GM18502 (cell line): ENCODE data around the gene RBBP4.
"Not testable (repeated sequence)": the region's sequence is repeated elsewhere in the genome, so short reads cannot be mapped to it uniquely, and the experiment has no call there.

Experiments
- ATAC-seq: cut with Tn5 transposase; IDR thresholded peaks from one replicate; pipeline ENCODE4 v1.9.1; 2021; ENCODE audit warnings: mild to moderate bottlenecking; ENCODE audit not compliant: unreplicated experiment, poor library complexity

The RBBP4 gene

DNA sequence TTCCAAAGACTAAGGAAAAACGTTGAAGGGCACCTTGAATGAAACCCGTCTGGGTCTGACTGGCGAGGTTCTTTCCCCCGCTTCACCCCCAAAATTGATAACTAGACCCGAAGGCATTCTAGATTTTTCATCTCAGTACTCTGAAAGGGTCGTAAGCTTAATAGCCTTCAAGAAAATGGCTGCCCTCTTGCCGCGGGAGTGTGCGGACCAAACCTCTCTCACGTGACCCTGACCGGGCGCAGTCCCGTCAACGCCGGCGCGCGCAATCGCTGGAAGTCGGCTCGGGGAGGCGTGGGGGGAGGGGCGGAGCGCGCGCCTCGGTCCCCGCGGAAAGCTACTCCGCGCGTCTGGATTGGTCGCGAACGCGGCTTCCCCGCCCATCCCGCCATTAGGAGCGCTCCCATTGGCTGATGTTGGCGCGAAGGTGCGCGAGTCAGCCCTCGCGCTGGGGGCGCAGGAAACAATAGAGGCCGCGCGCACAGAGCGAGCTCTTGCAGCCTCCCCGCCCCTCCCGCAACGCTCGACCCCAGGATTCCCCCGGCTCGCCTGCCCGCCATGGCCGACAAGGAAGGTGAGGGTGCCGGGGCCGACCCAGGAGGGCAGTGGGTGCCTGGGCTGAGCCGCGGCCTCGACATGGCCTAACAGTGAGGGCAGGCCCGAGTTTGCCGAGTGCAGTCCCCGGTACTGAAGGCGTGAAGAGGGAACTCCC lies at the start of gene RBBP4:
Gene RBBP4 (plus strand): TSS at position 457 of the 709 bp plus-strand sequence. CDS start 99 bp downstream, at position 556.
- ATAC-seq: peak; percentile 83

DNA sequence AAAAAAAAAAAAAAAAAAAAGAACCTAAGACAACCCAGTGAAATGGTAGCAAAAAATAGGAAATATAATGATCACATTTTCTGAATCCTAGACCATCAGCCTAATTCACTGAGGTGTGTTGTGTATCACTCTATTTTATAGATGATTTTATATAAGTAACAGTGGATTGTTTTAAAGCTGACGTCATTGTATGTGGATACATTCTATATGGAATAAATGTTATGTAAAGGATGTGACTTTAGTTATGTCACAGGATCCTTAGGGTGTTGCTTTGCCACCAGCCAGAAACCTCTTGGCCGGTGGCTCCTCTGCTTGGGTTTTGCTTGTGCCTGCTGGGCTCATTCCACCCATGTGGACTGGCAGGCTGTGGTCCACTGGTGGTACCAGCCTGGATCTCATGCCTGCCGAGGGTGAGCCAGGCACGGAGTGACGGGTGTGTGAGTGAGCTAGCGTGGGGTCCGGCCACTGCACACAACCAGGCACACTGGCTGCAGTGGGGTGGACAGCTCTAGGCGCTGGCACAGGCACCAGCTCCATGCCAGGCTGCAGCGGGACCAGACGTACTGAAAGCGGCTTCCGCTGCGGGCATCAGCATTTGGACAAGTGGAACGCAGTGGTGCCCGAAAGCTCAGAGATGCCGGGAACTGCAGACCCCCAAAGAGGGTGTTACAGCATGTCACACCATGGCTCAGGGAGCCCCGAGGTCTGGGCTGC lies 45.1 kb upstream of the RBBP4 start:
- ATAC-seq: no peak

DNA sequence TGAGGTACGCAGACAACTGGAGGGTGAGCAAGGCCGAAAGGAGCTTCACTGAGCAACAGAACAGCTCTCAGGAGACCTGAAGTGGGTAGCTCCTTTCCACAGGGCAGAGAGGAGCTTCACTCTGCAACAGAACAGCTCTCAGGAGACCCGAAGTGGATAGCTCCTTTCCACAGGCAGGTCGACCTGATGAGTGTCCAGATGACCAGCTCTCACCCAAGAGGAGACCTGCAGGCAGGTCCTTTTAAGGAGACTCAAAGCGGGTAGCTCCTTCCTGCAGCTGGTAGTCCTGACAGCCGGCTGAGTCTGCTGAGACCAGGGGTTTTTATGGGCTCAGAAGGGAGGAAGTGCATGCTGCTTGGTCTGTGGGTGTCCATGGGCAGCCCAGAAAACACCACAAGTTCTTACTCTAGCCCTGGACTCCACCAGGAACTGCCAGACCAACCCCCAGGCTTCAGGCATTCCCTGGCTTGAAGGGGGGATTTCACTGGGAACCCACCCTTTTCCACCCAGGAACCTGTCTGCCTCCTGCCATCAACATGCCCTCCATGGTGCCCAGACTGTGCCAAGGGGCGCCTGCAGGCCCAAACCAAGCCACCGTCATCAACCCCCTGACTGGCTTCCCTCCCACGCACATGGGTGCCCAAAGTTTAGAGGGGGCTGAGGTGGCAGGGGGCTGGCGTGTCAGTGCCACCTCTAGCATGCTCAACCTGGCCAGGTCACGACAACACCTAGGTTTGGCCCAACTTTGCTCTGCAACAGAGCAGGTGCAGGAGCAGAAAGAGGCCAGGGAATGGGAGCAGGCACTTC lies 44.2 kb upstream of the RBBP4 start:
- ATAC-seq: no peak

DNA sequence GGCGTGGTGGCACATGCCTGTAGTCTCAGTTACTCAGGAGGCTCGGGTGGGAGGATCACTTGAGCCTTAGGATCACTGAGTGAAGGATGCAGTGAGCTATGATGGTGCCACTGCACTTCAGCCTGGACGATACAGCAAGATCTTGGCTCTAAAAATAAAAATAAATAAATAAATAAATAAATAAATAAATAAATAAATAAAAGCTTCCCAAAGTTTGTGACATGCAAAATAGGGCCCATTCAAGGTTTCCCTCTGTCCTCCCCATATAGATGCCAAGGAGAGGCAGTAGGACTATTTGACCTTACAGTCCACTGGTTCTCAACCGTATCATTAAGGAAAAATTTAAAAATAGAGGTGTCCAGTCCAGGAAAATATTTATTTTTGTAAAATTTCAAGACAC lies 41.8 kb upstream of the RBBP4 start:
- no peak for ATAC-seq

GRCh38 chr1:32611859-32612188 lies 39.2 kb upstream of the RBBP4 start:
- no peak for ATAC-seq

DNA sequence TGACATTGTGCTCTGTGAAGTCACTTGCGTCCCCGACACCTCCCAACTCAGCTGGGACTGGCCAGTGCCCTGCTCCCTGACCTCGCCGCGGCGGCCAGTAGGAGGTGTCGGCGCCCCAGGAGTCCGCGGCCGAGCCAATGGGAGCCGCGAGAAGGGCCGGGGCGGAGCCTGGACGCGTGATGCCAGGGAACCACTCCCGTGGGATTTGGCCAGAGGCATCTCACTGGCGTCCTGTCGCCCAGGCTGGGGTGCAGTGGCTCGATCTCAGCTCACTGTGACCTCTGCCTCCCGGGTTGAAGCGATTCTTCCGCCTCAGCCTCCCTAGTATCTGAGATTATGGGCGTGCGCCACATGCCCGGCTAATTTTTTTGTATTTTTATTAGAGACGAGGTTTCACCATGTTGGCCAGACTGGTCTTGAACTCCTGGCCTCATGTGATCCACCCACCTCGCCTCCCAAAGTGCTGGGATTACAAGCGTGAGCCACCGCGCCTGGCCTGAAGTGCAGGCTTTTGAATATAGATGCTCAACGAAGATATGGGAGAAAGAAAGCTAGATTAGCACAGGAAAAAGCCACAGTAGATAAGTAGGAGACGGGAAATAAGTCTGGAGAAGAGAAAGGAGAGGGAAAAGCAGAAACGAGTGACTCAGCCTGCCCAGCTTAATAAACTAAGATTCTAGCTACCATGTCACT lies 38.7 kb upstream of the RBBP4 start:
- ATAC-seq: no peak

- ATAC-seq: no peak
These were observed 37.5 kb upstream of the RBBP4 start for GRCh38 chr1:32613472-32613871.

GRCh38 chr1:32618673-32619221 lies 32.3 kb upstream of the RBBP4 start:
- no peak for ATAC-seq

DNA sequence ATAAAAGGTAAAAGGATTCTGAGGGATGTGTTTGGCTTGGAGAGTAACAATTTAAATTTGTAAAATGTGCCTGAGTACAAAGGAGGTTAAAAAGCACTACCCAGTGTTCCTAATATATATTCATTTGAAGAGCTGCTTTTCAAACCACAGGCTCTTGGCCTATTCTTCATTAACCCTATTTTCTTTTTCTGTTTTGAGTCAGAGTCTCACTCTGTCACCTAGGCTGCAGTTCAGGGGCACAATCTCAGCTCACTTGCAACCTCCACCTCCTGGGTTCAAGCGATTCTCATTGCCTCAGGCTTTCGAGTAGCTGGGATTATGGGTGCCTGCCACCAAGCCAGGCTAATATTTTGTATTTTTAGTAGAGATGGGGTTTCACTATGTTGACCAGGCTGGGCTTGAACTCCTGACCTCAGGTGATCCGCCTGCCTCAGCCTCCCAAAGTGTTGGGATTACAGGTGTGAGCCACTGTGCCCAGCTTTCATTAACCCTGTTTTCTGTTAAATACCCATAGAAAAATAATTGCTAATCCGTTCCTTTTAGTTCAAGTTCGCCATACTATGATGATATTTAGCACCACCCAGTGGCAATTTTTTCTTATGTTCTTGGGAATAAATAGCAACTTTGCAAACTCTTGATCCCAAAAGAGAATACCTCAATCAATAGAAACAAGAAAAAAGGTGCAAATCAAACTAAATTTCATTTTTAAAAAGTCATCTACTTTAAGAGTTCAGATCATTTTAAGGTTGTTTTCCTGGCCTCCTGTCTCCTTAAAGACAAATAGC lies 31.1 kb upstream of the RBBP4 start:
- ATAC-seq: peak; percentile 71

GRCh38 chr1:32622205-32622604 lies 28.8 kb upstream of the RBBP4 start:
- no peak for ATAC-seq

DNA sequence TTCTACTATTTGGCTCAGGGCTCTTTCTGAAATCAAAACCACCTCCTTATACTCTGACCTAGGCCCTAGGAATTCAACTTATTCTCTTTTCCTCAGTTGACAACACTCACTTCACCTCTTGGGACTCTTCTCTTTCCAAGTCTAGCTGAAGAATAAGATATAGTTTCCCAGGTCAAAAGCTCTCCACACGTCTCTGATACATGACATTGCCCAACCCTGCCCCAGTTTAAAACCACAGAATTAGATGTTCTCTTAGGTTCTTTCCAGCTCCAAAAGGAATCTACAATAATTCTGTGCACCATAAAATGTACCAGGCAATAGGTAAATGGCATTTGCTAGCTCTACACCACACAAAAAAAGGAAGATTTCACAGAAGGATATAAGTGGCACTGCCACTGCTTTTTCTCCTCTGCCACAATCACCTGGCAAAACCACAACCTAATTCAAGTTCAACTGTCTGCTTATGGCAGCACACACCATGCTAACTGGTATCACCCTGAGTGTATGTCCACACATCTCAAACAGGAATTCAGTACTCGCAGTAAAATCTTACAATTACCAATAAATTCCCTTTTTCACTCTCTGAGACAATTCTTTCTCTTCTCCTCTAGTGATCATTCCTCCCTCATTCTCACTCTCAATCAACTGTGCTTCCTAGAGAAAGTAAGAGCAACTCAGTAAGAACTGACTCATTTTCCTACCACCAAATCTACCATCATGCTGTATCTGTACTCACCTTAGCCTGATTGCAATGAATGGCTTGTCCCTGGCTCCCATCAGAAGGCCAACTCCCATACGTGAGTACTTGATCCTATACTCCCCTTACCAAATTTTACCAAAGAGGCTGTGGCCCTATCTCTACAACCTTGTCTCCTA lies 28.0 kb upstream of the RBBP4 start:
- ATAC-seq: no peak

- ATAC-seq: no peak
These were observed 27.2 kb upstream of the RBBP4 start for GRCh38 chr1:32623775-32624174.

DNA sequence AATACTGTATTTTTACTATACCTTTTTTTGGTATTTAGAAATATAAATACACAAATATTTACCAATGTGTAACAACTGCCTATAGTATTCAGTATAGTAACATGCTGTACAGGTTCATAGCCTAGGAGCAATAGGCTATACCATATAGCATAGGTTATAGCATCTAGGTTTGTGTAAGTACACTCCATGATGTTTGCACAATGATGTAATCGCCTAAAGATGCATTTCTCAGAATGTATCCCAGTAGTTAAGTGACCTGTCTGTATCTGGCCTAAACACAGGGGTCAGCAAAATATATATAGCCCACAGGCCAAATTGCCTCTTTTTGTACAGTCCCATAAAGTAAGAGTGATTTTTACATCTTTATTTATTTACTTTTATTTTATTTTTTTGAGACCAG lies 24.8 kb upstream of the RBBP4 start:
- no peak for ATAC-seq

DNA sequence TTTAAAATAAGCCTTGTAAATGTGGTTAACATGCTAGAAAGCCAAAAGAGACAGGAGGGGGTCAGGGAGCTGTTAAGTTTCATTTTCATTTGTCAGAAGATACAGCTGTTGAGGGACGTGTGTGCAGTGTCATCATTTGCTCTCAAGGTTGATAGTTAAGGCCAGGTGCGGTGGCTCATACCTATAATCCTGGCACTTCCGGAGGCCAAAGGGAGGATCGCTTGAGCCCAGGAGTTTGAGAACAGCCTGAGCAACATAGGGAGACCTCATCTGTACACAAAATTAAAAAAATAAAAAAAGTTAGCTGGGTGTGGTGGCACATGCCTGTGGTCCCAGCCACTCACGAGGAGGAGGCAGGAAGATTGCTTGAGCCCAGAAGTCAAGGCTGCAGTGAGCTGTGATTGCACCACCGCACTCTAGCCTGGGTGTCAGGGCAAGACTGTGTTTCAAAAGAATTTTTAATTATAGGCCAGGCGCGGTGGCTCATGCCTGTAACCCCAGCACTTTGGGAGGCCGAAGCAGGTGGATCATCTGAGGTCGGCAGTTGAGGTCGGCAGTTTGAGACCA lies 23.3 kb upstream of the RBBP4 start:
- peak; percentile 58 for ATAC-seq

- ATAC-seq: not testable (repeated sequence)
These were observed 20.8 kb upstream of the RBBP4 start for GRCh38 chr1:32630173-32630572.

- no peak for ATAC-seq
These were observed 18.2 kb upstream of the RBBP4 start for GRCh38 chr1:32632829-32633228.

GRCh38 chr1:32635508-32636277 lies 15.3 kb upstream of the RBBP4 start:
- no peak for ATAC-seq
